ENCODE measurements around the gene DHH. TPM values are rescaled to one million over a fixed set of nuclear protein-coding genes. Genes with fewer than 3 reads are reported as not detected.

DHH gene
- total RNA-seq, 1 experiment from 2014 or later, result 0.06 TPM

Other genes starting within 250 kb of the DHH start
- gene DDX23, start 242.6 kb downstream of the DHH start, total RNA-seq (2014; rRNA removed), result 91.0 and 98.6 TPM in 2 replicates
- gene RND1, start 228.9 kb downstream of the DHH start, total RNA-seq (2014; rRNA removed), result not detected in 2 replicates
- gene FKBP11, start 169.3 kb downstream of the DHH start, total RNA-seq (2014; rRNA removed), result 12.6 and 17.3 TPM in 2 replicates
- 75.0 and 88.8 TPM in 2 replicates for gene ARF3, start 137.3 kb downstream of the DHH start, total RNA-seq (2014; rRNA removed)
- 1.5 TPM in 1 of 2 replicates, not detected in the other for gene WNT10B, start 123.1 kb downstream of the DHH start, total RNA-seq (2014; rRNA removed)
- not detected in 2 replicates for gene WNT1, start 116.5 kb downstream of the DHH start, total RNA-seq (2014; rRNA removed)
- 0.06 and 0.52 TPM in 2 replicates for gene DDN, start 95.4 kb downstream of the DHH start, total RNA-seq (2014; rRNA removed)
- gene PRKAG1, start 76.0 kb downstream of the DHH start, total RNA-seq (2014; rRNA removed), result 68.0 and 77.4 TPM in 2 replicates
- 22.6 and 26.9 TPM in 2 replicates for gene KMT2D, start 34.0 kb downstream of the DHH start, total RNA-seq (2014; rRNA removed)
- gene RHEBL1, start 24.8 kb downstream of the DHH start, total RNA-seq (2014; rRNA removed), result 0.90 and 2.9 TPM in 2 replicates
- gene LMBR1L, start 16.0 kb upstream of the DHH start, total RNA-seq (2014; rRNA removed), result 20.5 and 25.0 TPM in 2 replicates
- 3,747 and 3,781 TPM in 2 replicates for gene TUBA1B, start 36.6 kb upstream of the DHH start, total RNA-seq (2014; rRNA removed)
- 953 and 1,210 TPM in 2 replicates for gene TUBA1A, start 94.3 kb upstream of the DHH start, total RNA-seq (2014; rRNA removed)
- 1,345 and 1,346 TPM in 2 replicates for gene TUBA1C, start 170.3 kb upstream of the DHH start, total RNA-seq (2014; rRNA removed)
- gene PRPH, start 200.3 kb upstream of the DHH start, total RNA-seq (2014; rRNA removed), result 0.11 and 0.26 TPM in 2 replicates
- 30.0 and 32.8 TPM in 2 replicates for gene TROAP, start 228.5 kb upstream of the DHH start, total RNA-seq (2014; rRNA removed)
- 0.19 and 0.46 TPM in 2 replicates for gene C1QL4, start 242.4 kb upstream of the DHH start, total RNA-seq (2014; rRNA removed)

All from LHCN-M2 (cell line).